Hepatocyte (in vitro differentiated cells): ENCODE data around the gene CCNG2.

ENCODE experiments used
- EZH2 ChIP-seq: fragments of 200-600 bp; sonication (generic); IDR thresholded peaks from 2 replicates; pipeline ENCODE4 v1.6.1; 2016; ENCODE audit warnings: antibody characterized with exemption, mild to moderate bottlenecking, borderline replicate concordance
- TF ChIP-seq, protein P1 (sequence below): fragments of 200-600 bp; sonication (generic); IDR thresholded peaks from 2 replicates; pipeline ENCODE4 v1.5.1; 2016; ENCODE audit warnings: antibody characterized with exemption, mild to moderate bottlenecking; ENCODE audit not compliant: poor library complexity

DNA sequence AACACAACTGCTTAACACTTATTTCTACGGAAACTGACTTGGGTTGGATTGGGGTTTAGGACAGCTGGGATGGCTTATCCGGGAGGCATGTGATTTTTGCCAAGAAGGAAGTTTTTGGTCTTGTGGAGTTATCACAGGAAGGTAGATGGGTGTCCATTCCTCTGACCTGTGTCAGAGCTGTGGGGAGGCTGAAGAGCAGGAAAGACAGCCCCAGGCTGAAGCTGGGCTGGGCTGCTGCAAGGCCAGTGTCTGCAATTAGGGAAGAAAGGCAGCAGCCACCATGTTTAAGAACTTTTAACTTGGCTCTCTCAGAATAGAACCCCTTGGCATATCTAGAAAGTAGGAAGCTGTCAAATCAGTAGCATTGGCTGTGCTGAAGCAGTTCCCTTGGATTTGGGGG lies 42.3 kb downstream of the CCNG2 start:
- TF ChIP-seq EZH2, result no peak
- TF ChIP-seq, protein P1, sequence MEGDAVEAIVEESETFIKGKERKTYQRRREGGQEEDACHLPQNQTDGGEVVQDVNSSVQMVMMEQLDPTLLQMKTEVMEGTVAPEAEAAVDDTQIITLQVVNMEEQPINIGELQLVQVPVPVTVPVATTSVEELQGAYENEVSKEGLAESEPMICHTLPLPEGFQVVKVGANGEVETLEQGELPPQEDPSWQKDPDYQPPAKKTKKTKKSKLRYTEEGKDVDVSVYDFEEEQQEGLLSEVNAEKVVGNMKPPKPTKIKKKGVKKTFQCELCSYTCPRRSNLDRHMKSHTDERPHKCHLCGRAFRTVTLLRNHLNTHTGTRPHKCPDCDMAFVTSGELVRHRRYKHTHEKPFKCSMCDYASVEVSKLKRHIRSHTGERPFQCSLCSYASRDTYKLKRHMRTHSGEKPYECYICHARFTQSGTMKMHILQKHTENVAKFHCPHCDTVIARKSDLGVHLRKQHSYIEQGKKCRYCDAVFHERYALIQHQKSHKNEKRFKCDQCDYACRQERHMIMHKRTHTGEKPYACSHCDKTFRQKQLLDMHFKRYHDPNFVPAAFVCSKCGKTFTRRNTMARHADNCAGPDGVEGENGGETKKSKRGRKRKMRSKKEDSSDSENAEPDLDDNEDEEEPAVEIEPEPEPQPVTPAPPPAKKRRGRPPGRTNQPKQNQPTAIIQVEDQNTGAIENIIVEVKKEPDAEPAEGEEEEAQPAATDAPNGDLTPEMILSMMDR, result no peak
